ENCODE data around the gene LRTM1. TPM values are rescaled to one million over a fixed set of nuclear protein-coding genes. Genes with fewer than 3 reads are reported as not detected.

LRTM1 gene
- total RNA-seq, 2 experiments from 2014 or later = not detected

DNA sequence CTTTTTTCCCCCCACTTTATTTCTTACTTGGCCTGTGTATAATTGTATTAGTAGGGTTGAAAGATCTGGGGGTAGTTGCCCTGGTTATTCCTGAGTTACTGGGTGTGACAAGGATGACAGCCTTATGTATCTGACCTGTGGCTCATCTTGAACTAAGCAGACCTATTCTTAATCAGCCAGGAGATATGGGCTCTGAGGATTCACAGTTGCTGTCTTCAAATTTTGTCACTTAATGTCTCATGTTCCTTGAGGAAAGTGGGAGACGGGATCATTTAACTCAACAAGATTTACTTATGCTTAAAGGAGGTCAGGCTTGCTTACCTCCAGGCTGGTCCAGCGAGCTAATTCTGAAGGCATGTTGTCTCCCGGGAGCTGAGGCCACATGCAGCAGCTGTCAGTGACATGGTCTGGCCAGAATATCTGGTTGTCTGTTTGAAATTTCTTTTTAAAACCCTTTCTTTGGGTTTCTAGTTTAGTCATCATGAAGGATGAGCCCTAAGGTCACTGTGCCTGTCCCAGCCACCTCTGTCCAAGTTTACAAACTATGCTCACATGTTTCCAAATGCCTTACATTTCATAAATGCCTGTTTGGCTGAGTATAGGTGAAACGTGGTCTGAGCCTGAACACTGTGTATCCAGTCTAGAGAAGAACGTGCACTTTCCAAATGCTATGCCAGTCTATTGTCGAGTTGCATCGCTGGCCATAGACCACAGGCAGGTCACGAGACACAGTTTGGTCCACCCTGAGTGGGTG, 26.8 kb downstream of the LRTM1 start:
- Mint-ChIP-seq H3K9me3 (no peaks in the 10 kb centered on the region), H3K4me3 (no peak overlapping the region), H3K4me1 (ENCODE audit: low read depth) (no peaks in the 10 kb centered on the region), H3K27ac (no peak overlapping the region), H3K36me3 (ENCODE audit: low read depth) (no peaks in the 10 kb centered on the region), H3K27me3 (peaks cover 2% of the 10 kb centered on the region)
- DNase-seq (no peak), ATAC-seq (no peak)
- POLR2A ChIA-PET = no interaction called here
- intact Hi-C loops (cut with micrococcal nuclease) = no loop called here
- CTCF ChIA-PET = no interaction called here
- no peak for TF ChIP-seq CTCF (IDR thresholded peaks at IDR 0.05)

DNA sequence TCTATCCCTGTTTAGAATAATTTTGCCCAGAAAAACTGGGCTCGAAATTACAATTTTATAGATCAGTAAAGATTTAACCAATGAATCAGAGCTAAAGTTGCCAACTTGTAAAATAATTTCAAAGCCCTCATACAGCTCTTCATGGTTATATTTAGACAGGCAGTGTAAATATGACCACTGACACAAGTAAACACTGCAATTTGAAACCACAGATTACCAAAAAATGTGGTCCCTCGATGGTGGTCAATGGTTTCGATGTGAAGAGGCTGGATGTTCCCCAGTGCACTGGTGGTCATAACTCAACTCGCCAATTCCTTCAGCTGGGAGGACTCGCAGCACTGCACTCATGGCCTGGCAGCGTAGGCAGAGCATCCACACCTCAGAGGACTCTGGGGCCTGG, 28.6 kb downstream of the LRTM1 start:
- no peak for TF ChIP-seq CTCF (IDR thresholded peaks at IDR 0.05)
- no peak overlapping the region for H3K4me3 Mint-ChIP-seq
- intact Hi-C loops (cut with micrococcal nuclease) = no loop called here

DNA sequence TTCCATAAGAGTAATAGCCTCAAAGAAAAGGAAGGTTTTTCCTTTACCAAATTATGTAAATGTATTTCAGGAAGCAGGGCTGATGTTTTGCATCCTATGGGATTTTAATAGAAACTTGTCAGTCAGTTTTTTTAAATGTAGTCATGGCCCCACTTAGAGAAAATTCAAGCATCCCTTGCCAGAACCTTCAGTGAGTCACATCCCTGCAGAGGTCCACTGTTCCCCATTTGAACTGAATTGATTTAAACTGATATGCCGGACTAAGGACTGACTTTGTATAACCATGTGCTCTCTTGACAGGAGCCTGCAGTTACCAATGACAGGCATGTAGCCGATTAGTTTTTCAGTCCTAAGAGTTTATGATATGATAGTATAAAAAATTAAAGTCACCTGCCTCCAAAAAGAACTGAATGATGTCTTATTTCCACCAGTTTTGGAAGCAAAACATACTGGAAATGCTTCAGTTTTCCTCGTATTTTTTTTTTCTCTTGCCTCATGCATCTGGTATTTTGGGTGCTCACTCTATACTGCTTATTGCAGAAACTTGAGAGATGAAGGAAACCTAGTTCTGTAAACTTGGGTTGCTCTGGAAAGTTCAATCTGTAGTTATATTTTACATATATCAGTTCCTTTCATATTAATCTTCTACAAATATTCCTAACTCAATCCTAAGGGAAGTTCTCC, 30.7 kb downstream of the LRTM1 start:
- CTCF ChIA-PET = no interaction called here
- intact Hi-C loops (cut with micrococcal nuclease) = no loop called here
- no peak overlapping the region for H3K4me3 Mint-ChIP-seq

More for the DNA sequence above, 28.6 kb downstream of the LRTM1 start:
- Mint-ChIP-seq H3K9me3 (no peaks in the 10 kb centered on the region), H3K36me3 (ENCODE audit: low read depth) (no peaks in the 10 kb centered on the region), H3K27me3 (no peaks in the 10 kb centered on the region), H3K27ac (no peak overlapping the region), H3K4me1 (ENCODE audit: low read depth) (no peaks in the 10 kb centered on the region)
- ATAC-seq = no peak
- POLR2A ChIA-PET = interaction anchor here (0.6 kb wide), 1 partner anchor 133 kb away, joined by 3 read pairs; no protein-coding TSS in a partner anchor
- CTCF ChIA-PET = no interaction called here
- no peak for DNase-seq

DNA sequence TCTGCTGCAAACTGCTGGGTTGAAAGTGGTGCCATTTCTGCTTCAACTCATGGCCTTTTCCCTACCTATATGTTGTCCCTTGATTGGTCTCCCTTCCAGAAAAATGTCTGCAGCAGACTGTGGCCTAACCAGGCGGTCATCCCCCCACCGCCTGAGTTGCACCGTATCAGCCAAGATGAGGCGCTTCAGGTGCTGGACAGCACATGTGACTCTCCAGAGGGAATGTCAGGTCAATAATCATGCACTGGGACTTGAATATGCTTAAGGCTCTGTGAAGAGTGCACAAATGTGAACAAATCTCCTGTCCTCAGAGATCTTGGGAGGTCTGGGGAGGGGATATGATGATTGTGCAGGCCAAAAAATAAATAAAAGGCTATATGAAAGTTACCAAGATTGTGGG, 32.2 kb downstream of the LRTM1 start:
- POLR2A ChIA-PET = no interaction called here
- CTCF ChIA-PET = no interaction called here
- Mint-ChIP-seq H3K27me3 (peaks cover 2% of the 10 kb centered on the region), H3K27ac (no peak overlapping the region), H3K4me1 (ENCODE audit: low read depth) (no peaks in the 10 kb centered on the region), H3K9me3 (no peaks in the 10 kb centered on the region), H3K36me3 (ENCODE audit: low read depth) (no peaks in the 10 kb centered on the region), H3K4me3 (no peak overlapping the region)
- ATAC-seq (no peak), DNase-seq (no peak)
- TF ChIP-seq CTCF (IDR thresholded peaks at IDR 0.05) = no peak
- intact Hi-C loops (cut with micrococcal nuclease) = no loop called here

More for the DNA sequence above, 30.7 kb downstream of the LRTM1 start:
- no peaks in the 10 kb centered on the region for H3K4me1 Mint-ChIP-seq (ENCODE audit: low read depth)
- no peak for ATAC-seq
- H3K36me3 Mint-ChIP-seq (ENCODE audit: low read depth) = no peaks in the 10 kb centered on the region
- H3K27me3 Mint-ChIP-seq = peaks cover 2% of the 10 kb centered on the region
- DNase-seq = no peak
- no peak for TF ChIP-seq CTCF (IDR thresholded peaks at IDR 0.05)
- POLR2A ChIA-PET = no interaction called here
- H3K27ac Mint-ChIP-seq = no peak overlapping the region
- no peaks in the 10 kb centered on the region for H3K9me3 Mint-ChIP-seq

GRCh38 chr3:54892168-54892567, 35.7 kb downstream of the LRTM1 start:
- peaks cover 2% of the 10 kb centered on the region for H3K27me3 Mint-ChIP-seq
- no peak for TF ChIP-seq CTCF (IDR thresholded peaks at IDR 0.05)
- ChIA-PET CTCF (no interaction called here), POLR2A (no interaction called here)
- no peaks in the 10 kb centered on the region for H3K9me3 Mint-ChIP-seq
- intact Hi-C loops (cut with micrococcal nuclease) = no loop called here
- no peak overlapping the region for H3K27ac Mint-ChIP-seq
- no peak for DNase-seq
- no peaks in the 10 kb centered on the region for H3K36me3 Mint-ChIP-seq (ENCODE audit: low read depth)
- H3K4me3 Mint-ChIP-seq = no peak overlapping the region
- ATAC-seq = no peak
- H3K4me1 Mint-ChIP-seq (ENCODE audit: low read depth) = no peaks in the 10 kb centered on the region
